ENCODE data around the gene DIPK1B. TPM values are rescaled to one million over a fixed set of nuclear protein-coding genes. Genes with fewer than 3 reads are reported as not detected.

DIPK1B gene
- polyA plus RNA-seq, 1 of the 3 experiments (the other 2 are of a cell fraction), result 24.5 TPM

- TF ChIP-seq ZBTB33 (IDR thresholded peaks at IDR 0.05; ENCODE audit: borderline replicate concordance, low read depth) (no peak), RXRA (IDR thresholded peaks at IDR 0.05; ENCODE audit: borderline replicate concordance, low read depth) (no peak), MXI1 (IDR thresholded peaks at IDR 0.05; ENCODE audit: low read depth, low read length) (no peak), SIN3A (IDR thresholded peaks at IDR 0.05; ENCODE audit: borderline replicate concordance, low read depth, low read length) (no peak), REST (IDR thresholded peaks at IDR 0.05; ENCODE audit: low read depth, low read length) (no peak), CTCF (IDR thresholded peaks at IDR 0.05) (no peak), YY1 (IDR thresholded peaks at IDR 0.05; ENCODE audit: low read depth) (no peak), FOXJ3 (CRISPR knock-in tag; IDR thresholded peaks at IDR 0.05) (no peak), FOXM1 (IDR thresholded peaks at IDR 0.05; ENCODE audit: low read depth) (no peak), CHD2 (IDR thresholded peaks at IDR 0.05; ENCODE audit: low read length, partially characterized antibody) (no peak), RAD21 (IDR thresholded peaks at IDR 0.05; ENCODE audit: low read length) (no peak), TCF12 (IDR thresholded peaks at IDR 0.05) (no peak), POLR2AphosphoS5 (IDR thresholded peaks at IDR 0.05; ENCODE audit: low read depth, low read length) (no peak), GATA2 (CRISPR knock-in tag; IDR thresholded peaks at IDR 0.05) (no peak), TEAD4 (IDR thresholded peaks at IDR 0.05; ENCODE audit: borderline replicate concordance, insufficient read depth) (no peak), NFIC (IDR thresholded peaks at IDR 0.05; ENCODE audit: borderline replicate concordance) (no peak), ELF1 (IDR thresholded peaks at IDR 0.05) (no peak), TAF1 (IDR thresholded peaks at IDR 0.05; ENCODE audit: borderline replicate concordance, low read depth, low read length) (no peak), MEF2A (IDR thresholded peaks at IDR 0.05; ENCODE audit: borderline replicate concordance, low read depth) (no peak), EZH2phosphoT487 (IDR thresholded peaks at IDR 0.05; ENCODE audit: borderline replicate concordance, low read depth) (no peak)
- Histone ChIP-seq H2AFZ (ENCODE audit: low read depth) (no peak overlapping the region), H3K27me3 (ENCODE audit: insufficient read depth) (no peaks in the 10 kb centered on the region), H3K9me3 (no peaks in the 10 kb centered on the region), H3K9me2 (no peaks in the 10 kb centered on the region), H3K4me3 (ENCODE audit: low read depth in 2 of 2, low read length in 1 of 2) (no peak overlapping the region), H4K20me1 (ENCODE audit: insufficient read depth) (peaks cover 28% of the 10 kb centered on the region), H3F3A (replicated peaks; ENCODE audit: insufficient read depth) (peaks cover 10% of the 10 kb centered on the region), H3K36me3 (replicated peaks in 1 of 2; ENCODE audit: control insufficient read depth in 1 of 2, insufficient read depth in 2 of 2, low read length in 1 of 2) (peaks cover 8 to 15% of the 10 kb centered on the region in 2 experiments), H3K9ac (no peak overlapping the region), H3K4me2 (no peak overlapping the region), H3K79me2 (ENCODE audit: insufficient read depth) (peaks cover 54% of the 10 kb centered on the region), H3K27ac (ENCODE audit: low read depth in 2 of 2, low read length in 1 of 2) (no peak overlapping the region), H3K4me1 (ENCODE audit: control insufficient read depth in 1 of 2, insufficient read depth in 2 of 2, low read depth in 1 of 2, low read length in 1 of 2) (peaks cover 12 to 28% of the 10 kb centered on the region in 2 experiments; a peak in 2 of 4 replicates)
- DNase-seq, result no peak
- CTCF ChIA-PET, result interaction anchor here (1.4 to 6.8 kb wide), 9 partner anchors 13 to 317 kb away, joined by 3 to 99 read pairs (median 6); partner anchors contain the start of genes DIPK1B, LCN10, LCN8 and NPDC1
- POLR2A ChIA-PET, result interaction anchor here (5.2 kb wide), 1 partner anchor 15 kb away, joined by 51 read pairs; no protein-coding TSS in a partner anchor
- 96% methylated on average over 6 of the region's 8 CpGs for WGBS (ENCODE audit: low lambda C conversion rate)
Measured at GRCh38 chr9:136729926-136730325, 17.6 kb downstream of the DIPK1B start.

All from SK-N-SH (cell line).